PC-9 (cell line): Measurements from ENCODE around the gene PCNX3.

ENCODE experiments used
- EZH2 ChIP-seq: fragments of 200-600 bp; sonication (generic); IDR thresholded peaks from 2 replicates; pipeline ENCODE4 v1.8.0; 2017; ENCODE audit warnings: antibody characterized with exemption, low read depth
- TF ChIP-seq, protein P1 (sequence below): fragments of 200-600 bp; sonication (generic); conservative IDR thresholded peaks from 2 replicates; pipeline ENCODE4 v1.6.1; 2017; ENCODE audit warnings: mixed run types, antibody characterized with exemption, mild to moderate bottlenecking, moderate library complexity

DNA sequence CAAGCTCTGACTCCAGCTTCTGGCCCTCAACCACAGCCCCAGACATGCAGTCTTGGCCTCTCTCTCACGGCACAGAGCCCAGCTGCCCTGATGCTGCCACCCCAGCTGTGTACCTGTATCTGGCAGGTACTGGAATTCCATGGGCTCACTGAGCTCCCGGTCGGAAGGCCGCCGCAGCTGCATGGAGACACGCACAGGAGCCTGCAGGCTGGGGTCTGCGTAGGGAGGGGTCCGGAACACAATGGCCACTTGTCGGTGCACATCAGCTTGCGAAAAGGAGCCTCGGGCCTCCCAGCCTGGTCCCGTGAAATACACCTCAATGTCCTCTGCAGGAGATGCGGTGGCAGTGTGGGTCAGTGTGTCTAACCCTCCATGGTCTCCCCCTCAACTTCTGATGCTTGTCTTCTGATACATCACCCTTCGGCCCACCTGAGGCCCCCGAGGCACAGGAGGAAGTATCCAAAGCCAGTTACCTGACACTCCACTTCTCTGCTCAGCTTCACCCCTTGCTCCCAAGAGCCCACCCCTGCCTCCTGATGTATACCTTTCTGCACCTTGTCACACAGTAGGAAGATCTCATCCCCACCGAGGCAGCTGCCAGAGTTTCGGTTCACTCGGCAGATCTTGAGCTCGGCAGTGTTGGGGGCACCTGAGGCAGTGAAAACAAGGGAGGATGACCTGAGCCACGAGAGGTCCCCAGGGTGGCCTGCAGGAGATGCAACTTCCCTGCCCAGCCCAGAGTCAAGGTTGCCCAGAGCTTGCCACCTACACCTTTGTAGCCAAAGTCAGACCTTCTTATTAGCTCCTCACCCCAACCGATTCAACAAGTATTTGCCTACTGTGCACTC lies 42.8 kb downstream of the PCNX3 start:
- TF ChIP-seq, protein P1, sequence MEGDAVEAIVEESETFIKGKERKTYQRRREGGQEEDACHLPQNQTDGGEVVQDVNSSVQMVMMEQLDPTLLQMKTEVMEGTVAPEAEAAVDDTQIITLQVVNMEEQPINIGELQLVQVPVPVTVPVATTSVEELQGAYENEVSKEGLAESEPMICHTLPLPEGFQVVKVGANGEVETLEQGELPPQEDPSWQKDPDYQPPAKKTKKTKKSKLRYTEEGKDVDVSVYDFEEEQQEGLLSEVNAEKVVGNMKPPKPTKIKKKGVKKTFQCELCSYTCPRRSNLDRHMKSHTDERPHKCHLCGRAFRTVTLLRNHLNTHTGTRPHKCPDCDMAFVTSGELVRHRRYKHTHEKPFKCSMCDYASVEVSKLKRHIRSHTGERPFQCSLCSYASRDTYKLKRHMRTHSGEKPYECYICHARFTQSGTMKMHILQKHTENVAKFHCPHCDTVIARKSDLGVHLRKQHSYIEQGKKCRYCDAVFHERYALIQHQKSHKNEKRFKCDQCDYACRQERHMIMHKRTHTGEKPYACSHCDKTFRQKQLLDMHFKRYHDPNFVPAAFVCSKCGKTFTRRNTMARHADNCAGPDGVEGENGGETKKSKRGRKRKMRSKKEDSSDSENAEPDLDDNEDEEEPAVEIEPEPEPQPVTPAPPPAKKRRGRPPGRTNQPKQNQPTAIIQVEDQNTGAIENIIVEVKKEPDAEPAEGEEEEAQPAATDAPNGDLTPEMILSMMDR: no peak
- no peak for TF ChIP-seq EZH2
